ENCODE results near the gene DCAF17. TPM values are rescaled to one million over a fixed set of nuclear protein-coding genes. Genes with fewer than 3 reads are reported as not detected.
"Not testable (repeated sequence)": the region's sequence is repeated elsewhere in the genome, so short reads cannot be mapped to it uniquely, and the experiment has no call there.

DCAF17 gene
- total RNA-seq, 4 donors from 2014 or later = 38.7 to 52.1 (median 46.2) TPM

DNA sequence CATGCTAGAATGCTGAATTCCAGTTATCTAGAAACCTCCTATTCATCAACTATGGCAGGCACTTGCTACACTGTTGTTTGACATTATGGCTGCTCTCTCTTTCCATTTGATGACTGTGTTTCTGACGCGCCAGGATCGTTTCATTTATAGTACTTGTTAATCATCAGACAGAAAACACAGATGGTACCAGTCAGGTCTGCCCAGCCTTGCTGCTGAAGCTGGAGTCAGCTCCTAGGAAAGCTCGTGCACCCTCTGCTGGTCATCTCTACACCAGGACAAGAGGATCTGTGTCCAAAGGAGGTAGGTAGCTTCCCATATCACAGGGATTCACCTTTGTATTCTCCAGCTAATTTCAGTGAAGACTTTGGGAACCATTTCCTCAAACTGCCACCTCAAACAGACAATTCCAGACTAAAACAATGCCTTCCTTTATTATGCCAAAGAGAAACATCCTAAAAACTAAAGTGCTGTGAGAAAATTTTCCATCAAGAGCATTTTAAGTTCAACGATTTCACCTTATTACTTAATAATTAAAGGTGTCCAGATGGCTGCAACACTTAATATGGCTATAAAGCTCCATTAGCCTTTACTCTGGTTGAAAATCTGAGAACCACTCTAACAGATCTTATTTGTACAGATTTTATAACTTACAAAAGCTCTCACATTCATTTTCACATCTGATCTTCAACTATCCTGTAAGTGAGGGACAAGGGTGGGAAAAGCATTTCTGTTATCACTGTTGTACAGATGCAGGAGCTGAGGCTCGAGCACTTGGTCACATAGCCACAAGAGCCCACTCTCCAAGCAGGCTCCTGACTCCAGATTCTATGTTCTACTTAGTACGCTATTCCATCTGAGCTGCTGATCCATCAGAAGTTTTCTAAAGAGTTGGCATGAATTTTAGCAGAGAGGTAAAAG is 17.8 kb upstream of the DCAF17 start:
- Histone ChIP-seq H3K9me3 (no peaks in the 10 kb centered on the region), H3K27ac (no peak overlapping the region), H3K4me1 (no peaks in the 10 kb centered on the region), H3K4me3 (replicated peaks in 1 of 3) (no peak overlapping the region), H3K27me3 (no peaks in the 10 kb centered on the region), H3K36me3 (no peaks in the 10 kb centered on the region)
- no peak for TF ChIP-seq POLR2A (IDR thresholded peaks at IDR 0.05)
- TF ChIP-seq, protein P1, sequence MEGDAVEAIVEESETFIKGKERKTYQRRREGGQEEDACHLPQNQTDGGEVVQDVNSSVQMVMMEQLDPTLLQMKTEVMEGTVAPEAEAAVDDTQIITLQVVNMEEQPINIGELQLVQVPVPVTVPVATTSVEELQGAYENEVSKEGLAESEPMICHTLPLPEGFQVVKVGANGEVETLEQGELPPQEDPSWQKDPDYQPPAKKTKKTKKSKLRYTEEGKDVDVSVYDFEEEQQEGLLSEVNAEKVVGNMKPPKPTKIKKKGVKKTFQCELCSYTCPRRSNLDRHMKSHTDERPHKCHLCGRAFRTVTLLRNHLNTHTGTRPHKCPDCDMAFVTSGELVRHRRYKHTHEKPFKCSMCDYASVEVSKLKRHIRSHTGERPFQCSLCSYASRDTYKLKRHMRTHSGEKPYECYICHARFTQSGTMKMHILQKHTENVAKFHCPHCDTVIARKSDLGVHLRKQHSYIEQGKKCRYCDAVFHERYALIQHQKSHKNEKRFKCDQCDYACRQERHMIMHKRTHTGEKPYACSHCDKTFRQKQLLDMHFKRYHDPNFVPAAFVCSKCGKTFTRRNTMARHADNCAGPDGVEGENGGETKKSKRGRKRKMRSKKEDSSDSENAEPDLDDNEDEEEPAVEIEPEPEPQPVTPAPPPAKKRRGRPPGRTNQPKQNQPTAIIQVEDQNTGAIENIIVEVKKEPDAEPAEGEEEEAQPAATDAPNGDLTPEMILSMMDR (IDR thresholded peaks at IDR 0.05) = peak; percentile 51 to 92 (median 76)
- intact Hi-C loops (cut with DNase I) = loop anchor here (5.0 to 10.0 kb wide), 2 partner anchors 251 to 444 kb away; partner anchors contain the start of gene TLK1
- peak; percentile 92 to 94 for DNase-seq
- 33 to 36% methylated on average over 7 of the region's 7 CpGs for whole genome bisulfite sequencing, 2 donors

DNA sequence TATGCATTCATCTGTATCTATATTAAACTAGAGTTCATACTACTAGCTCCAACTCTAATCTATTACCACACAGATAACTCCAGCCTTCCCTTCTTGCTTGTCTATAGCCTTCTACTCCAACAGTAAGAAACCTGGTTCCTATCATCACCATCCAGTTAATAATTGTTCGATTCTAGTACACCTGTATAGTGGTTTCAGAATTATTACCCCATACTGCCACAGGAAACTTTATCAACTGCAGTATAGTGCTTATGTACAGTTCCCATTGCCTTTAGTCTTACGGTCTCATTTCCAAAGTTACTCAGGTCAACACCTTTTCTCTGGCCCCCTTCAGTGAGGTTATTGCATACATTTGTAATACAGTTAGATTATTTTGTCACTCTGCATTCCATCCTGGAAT is 14.7 kb upstream of the DCAF17 start:
- 90 to 98% methylated on average over 2 of the region's 2 CpGs for WGBS, 2 donors
- TF ChIP-seq, protein P1 (IDR thresholded peaks at IDR 0.05) = no peak
- no peak for TF ChIP-seq POLR2A (IDR thresholded peaks at IDR 0.05)
- no peak for DNase-seq
- intact Hi-C loops (cut with DNase I) = loop anchor here (5.0 to 10.0 kb wide), 2 partner anchors 255 to 447 kb away; partner anchors contain the start of gene TLK1
- Histone ChIP-seq H3K36me3 (no peaks in the 10 kb centered on the region), H3K4me1 (no peaks in the 10 kb centered on the region), H3K27ac (no peak overlapping the region), H3K9me3 (no peaks in the 10 kb centered on the region), H3K4me3 (replicated peaks in 1 of 3) (no peak overlapping the region), H3K27me3 (no peaks in the 10 kb centered on the region)

GRCh38 chr2:171420728-171421563 is 13.1 kb upstream of the DCAF17 start:
- intact Hi-C loops (cut with DNase I) = no loop called here
- Histone ChIP-seq H3K27ac (no peak overlapping the region), H3K27me3 (no peaks in the 10 kb centered on the region), H3K4me3 (replicated peaks in 1 of 3) (no peak overlapping the region), H3K9me3 (no peaks in the 10 kb centered on the region), H3K4me1 (no peaks in the 10 kb centered on the region), H3K36me3 (no peaks in the 10 kb centered on the region)
- TF ChIP-seq POLR2A (IDR thresholded peaks at IDR 0.05) = no peak
- TF ChIP-seq, protein P1 (IDR thresholded peaks at IDR 0.05) = no peak
- 87 to 93% methylated on average over 3 of the region's 3 CpGs for WGBS, 2 donors
- no peak for DNase-seq

DNA sequence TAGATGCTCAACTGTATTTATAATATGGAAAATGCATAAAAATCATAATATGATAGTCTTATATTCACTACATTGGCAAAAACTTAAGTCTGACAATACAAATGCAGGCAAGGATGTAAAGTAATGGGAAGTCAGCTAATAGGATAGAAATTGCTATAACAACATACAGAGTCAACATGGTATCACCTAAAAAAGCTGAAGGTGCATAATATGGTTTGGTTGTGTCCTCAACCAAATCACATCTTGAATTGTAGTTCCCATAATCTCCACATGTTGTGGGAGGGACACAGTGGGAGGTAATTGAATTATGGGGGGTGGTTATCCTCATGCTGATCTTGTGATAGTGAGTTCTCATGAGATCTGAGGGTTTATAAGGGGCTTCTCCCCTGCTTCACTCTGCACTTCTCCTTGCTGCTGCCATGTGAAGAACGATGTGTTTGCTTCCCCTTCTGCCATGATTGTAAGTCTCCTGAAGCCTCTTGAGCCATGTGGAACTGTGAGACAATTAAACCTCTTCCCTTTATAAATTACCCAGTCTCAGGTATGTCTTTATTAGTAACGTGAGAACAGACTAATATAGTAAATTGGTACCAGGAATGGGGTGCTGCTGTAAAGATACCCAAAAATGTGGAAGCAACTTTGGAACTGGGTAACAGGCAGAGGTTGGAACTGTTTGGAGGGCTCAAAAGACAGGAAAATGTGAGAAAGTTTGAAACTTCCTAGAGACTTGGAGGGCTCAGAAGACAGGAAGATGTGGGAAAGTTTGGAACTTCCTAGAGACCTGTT is 11.1 kb upstream of the DCAF17 start:
- H3K27ac ChIP-seq; DNase-seq; H3K9me3 ChIP-seq; H3K36me3 ChIP-seq; H3K4me1 ChIP-seq; intact Hi-C loops (cut with DNase I); H3K4me3 ChIP-seq (replicated peaks in 1 of 3); H3K27me3 ChIP-seq: not testable (repeated sequence)
- 96 to 100% methylated on average over 2 of the region's 2 CpGs for WGBS, 2 donors

Data from thyroid gland (tissue), 4 donors.